Mesenchymal stem cell (in vitro differentiated cells and primary cell): ENCODE results near the gene AGPS.
"Not testable (repeated sequence)": the region's sequence is repeated elsewhere in the genome, so short reads cannot be mapped to it uniquely, and the experiment has no call there.

Source experiments
- DNase-seq: peaks from one replicate; pipeline ENCODE4 v3.0.0-alpha.2; 2013
- H2AFZ ChIP-seq: one replicate; pipeline ENCODE4 v1.6.1; 2013; ENCODE audit warnings: low read depth, mild to moderate bottlenecking, control low read depth, inconsistent platforms, low read length, moderate library complexity
- H2AK5ac ChIP-seq: 2 replicates; pipeline ENCODE4 v1.6.1; 2013; ENCODE audit warnings: low read length, moderate library complexity, mild to moderate bottlenecking, inconsistent platforms; ENCODE audit not compliant: severe bottlenecking
- H2BK120ac ChIP-seq: one replicate; pipeline ENCODE4 v1.6.1; 2013; ENCODE audit warnings: low read depth, mild to moderate bottlenecking, inconsistent platforms, low read length, moderate library complexity
- H2BK12ac ChIP-seq, 2 experiments: one replicate each; pipeline ENCODE4 v1.6.1; 2013; ENCODE audit warnings: inconsistent platforms in 2 of 2, low read length in 2 of 2, mild to moderate bottlenecking in 2 of 2, moderate library complexity in 2 of 2, control low read depth in 1 of 2
- H2BK15ac ChIP-seq: one replicate; pipeline ENCODE4 v1.6.1; 2013; ENCODE audit warnings: mild to moderate bottlenecking, low read depth, inconsistent platforms; ENCODE audit not compliant: poor library complexity, severe bottlenecking
- H2BK5ac ChIP-seq: 2 replicates; pipeline ENCODE4 v1.6.1; 2013; ENCODE audit warnings: low read depth, mild to moderate bottlenecking, low read length, control low read depth, inconsistent platforms; ENCODE audit not compliant: poor library complexity, severe bottlenecking
- H3K14ac ChIP-seq, 2 experiments: one replicate each; pipeline ENCODE4 v1.6.1; 2013; ENCODE audit warnings: inconsistent platforms in 2 of 2, low read length in 2 of 2, control low read depth in 1 of 2, mild to moderate bottlenecking in 1 of 2, moderate library complexity in 1 of 2
- H3K18ac ChIP-seq, 2 experiments: one replicate each; pipeline ENCODE4 v1.6.1; 2013; ENCODE audit warnings: inconsistent platforms in 2 of 2, low read length in 2 of 2, control low read depth in 1 of 2, low read depth in 1 of 2, mild to moderate bottlenecking in 1 of 2
- H3K23ac ChIP-seq, 2 experiments: one replicate each; pipeline ENCODE4 v1.6.1; 2013; ENCODE audit warnings: inconsistent platforms in 2 of 2, low read length in 2 of 2, mild to moderate bottlenecking in 2 of 2, moderate library complexity in 2 of 2, control low read depth in 1 of 2
- H3K27ac ChIP-seq: 2 replicates; pipeline ENCODE4 v1.5.1; 2013; ENCODE audit warnings: mild to moderate bottlenecking, moderate library complexity, low read length, control low read depth, inconsistent platforms; ENCODE audit not compliant: poor library complexity, severe bottlenecking
- H3K27me3 ChIP-seq, 2 experiments: 2 replicates each; pipeline versions ENCODE4 v1.6.1 to v1.7.0; 2013; ENCODE audit warnings: low read length in 2 of 2, mild to moderate bottlenecking in 2 of 2, moderate library complexity in 2 of 2, control low read depth in 1 of 2, inconsistent platforms in 1 of 2; ENCODE audit not compliant: control insufficient read depth in 1 of 2, insufficient read depth in 1 of 2
- H3K36me3 ChIP-seq, 2 experiments: 2 replicates each; pipeline versions ENCODE4 v1.6.1 to v1.7.0; 2013; ENCODE audit warnings: low read length in 2 of 2, control low read depth in 1 of 2, inconsistent platforms in 1 of 2, low read depth in 1 of 2, mild to moderate bottlenecking in 1 of 2; ENCODE audit not compliant: insufficient read depth in 2 of 2, control insufficient read depth in 1 of 2
- H3K4ac ChIP-seq, 2 experiments: one replicate each; pipeline ENCODE4 v1.6.1; 2013; ENCODE audit warnings: inconsistent platforms in 2 of 2, low read length in 2 of 2, mild to moderate bottlenecking in 2 of 2, moderate library complexity in 2 of 2, control low read depth in 1 of 2, low read depth in 1 of 2
- H3K4me1 ChIP-seq: 2 replicates; pipeline ENCODE4 v1.6.1; 2013; ENCODE audit warnings: low read depth, low read length, control low read depth; ENCODE audit not compliant: control insufficient read depth, insufficient read depth
- H3K4me2 ChIP-seq: 2 replicates; pipeline ENCODE4 v1.6.1; 2013; ENCODE audit warnings: low read length, mild to moderate bottlenecking, inconsistent platforms; ENCODE audit not compliant: poor library complexity, severe bottlenecking
- H3K4me3 ChIP-seq, 2 experiments: 2 replicates each; pipeline versions ENCODE4 v1.5.1 to v1.7.0; 2013; ENCODE audit warnings: low read length in 2 of 2, mild to moderate bottlenecking in 2 of 2, control low read depth in 1 of 2, low read depth in 1 of 2; ENCODE audit not compliant: insufficient read depth in 1 of 2
- H3K79me1 ChIP-seq: replicated peaks from 2 replicates; pipeline ENCODE4 v1.6.1; 2013; ENCODE audit warnings: mild to moderate bottlenecking, control low read depth, low read length, inconsistent platforms; ENCODE audit not compliant: poor library complexity, severe bottlenecking
- H3K9ac ChIP-seq: 2 replicates; pipeline ENCODE4 v1.7.0; 2013; ENCODE audit warnings: mild to moderate bottlenecking, low read length, moderate library complexity
- H3K9me3 ChIP-seq: 2 replicates; pipeline ENCODE4 v1.7.0; 2013; ENCODE audit warnings: mild to moderate bottlenecking, low read length; ENCODE audit not compliant: control insufficient read depth
- H4K8ac ChIP-seq: one replicate; pipeline ENCODE4 v1.6.1; 2013; ENCODE audit warnings: inconsistent platforms, mild to moderate bottlenecking, low read length, moderate library complexity
- H4K91ac ChIP-seq: one replicate; pipeline ENCODE4 v1.6.1; 2013; ENCODE audit warnings: mild to moderate bottlenecking, low read length, inconsistent platforms
- WGBS: methylation state at CpG from one replicate; pipeline ENCODE4 v1.1.7; 2013; ENCODE audit warnings: mixed read lengths; 5-methylcytosine and 5-hydroxymethylcytosine counted together

The AGPS gene

DNA sequence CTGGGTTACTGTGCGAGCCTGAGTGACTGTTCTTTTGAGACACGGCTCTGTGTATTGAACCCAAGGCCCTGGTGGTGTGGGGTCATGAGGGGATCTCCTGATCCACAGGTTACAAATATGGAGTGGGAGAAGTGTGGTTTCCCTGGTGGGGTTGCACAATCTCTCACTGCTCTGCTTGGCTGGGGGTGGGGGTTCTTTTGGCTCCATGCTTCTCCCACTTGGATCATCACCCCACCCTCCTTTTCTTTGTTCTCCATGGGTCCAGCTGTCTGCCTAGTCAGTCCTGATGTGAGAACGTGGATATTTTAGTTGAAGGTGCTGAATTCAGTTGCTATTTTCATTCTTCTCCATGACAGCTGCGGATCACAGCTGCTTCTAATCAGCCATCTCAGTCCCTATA, 37.8 kb downstream of the AGPS start:
- Histone ChIP-seq H3K4me3 (no peak overlapping the region), H4K91ac (no peak overlapping the region), H2BK15ac (no peak overlapping the region), H3K27ac (peak overlapping the region; percentile 87), H4K8ac (no peak overlapping the region), H3K79me1 (peaks cover 11% of the 10 kb centered on the region), H3K27me3 (no peaks in the 10 kb centered on the region), H3K4ac (peak overlapping the region in 1 of 2 experiments; percentile 5), H2AFZ (no peak overlapping the region), H3K9ac (no peak overlapping the region), H3K9me3 (peaks cover 44% of the 10 kb centered on the region), H2BK120ac (no peak overlapping the region), H3K36me3 (peaks cover 2 to 14% of the 10 kb centered on the region in 2 experiments), H3K23ac (no peak overlapping the region), H2BK12ac (no peak overlapping the region), H2BK5ac (no peak overlapping the region), H2AK5ac (peak overlapping the region; percentile 49), H3K18ac (peak overlapping the region in 1 of 2 experiments; percentile 44), H3K4me2 (no peak overlapping the region), H3K14ac (no peak overlapping the region), H3K4me1 (peaks cover 11% of the 10 kb centered on the region)
- DNase-seq, result no peak
- WGBS, result 65% methylated on average over 3 of the region's 4 CpGs

DNA sequence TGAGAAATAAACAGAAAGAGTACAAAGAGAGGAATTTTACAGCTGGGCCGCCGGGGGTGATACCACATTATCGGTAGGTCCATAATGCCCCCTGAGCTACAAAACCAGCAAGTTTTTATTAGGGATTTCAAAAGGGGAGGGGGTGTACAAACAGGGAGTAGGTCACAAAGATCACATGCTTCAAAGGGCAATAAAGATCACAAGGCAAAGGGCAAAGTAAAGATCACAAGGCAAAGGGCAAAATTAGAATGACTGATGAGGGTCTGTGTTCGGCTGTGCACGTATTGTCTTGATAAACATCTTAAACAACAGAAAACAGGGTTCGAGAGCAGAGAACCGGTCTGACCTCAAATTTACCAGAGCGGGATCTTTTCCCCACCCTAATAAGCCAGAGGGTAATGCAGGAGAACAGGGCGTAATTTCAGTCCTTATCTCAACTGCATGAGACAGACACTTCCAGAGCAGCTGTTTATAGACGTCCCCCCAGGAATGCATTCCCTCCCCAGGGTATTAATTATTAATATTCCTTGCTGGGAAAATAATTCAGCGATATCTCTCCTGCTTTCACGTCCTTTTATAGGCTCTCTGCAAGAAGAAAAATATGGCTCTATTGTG, 38.6 kb downstream of the AGPS start:
- not testable (repeated sequence) for H3K27me3 ChIP-seq, H3K4me2 ChIP-seq, DNase-seq, H3K4ac ChIP-seq, H3K9ac ChIP-seq, H3K27ac ChIP-seq, H2AFZ ChIP-seq, H2BK5ac ChIP-seq, H2BK15ac ChIP-seq, H4K91ac ChIP-seq, H3K18ac ChIP-seq, H4K8ac ChIP-seq, H3K14ac ChIP-seq, H2BK120ac ChIP-seq, H3K4me3 ChIP-seq, H2BK12ac ChIP-seq, H2AK5ac ChIP-seq, H3K23ac ChIP-seq
- Histone ChIP-seq H3K36me3 (peaks cover 2 to 14% of the 10 kb centered on the region in 2 experiments), H3K79me1 (peaks cover 11% of the 10 kb centered on the region), H3K9me3 (peaks cover 44% of the 10 kb centered on the region), H3K4me1 (peaks cover 11% of the 10 kb centered on the region)
- 96% methylated on average over 11 of the region's 12 CpGs for WGBS

DNA sequence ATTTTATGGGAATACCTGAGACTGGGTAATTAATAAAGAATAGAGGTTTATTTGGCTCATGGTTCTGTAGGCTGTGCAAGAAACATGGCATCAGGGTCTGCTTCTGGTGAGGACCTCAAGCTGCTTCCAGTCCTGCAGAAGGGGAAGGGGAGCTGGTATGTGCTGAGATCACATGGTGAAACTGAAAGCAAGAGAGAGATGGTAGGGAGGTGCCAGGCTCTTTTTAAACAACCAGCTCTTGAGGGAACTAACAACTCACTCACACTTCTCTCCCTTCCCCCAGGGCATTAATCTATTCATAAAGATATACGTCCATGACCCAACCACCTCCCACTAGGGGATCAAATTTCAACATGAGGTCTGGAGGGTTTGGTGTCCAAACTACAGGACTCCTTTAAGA, 40.1 kb downstream of the AGPS start:
- Histone ChIP-seq H2AK5ac (no peak overlapping the region), H3K23ac (no peak overlapping the region)
- no CpG with 5 or more reads among the region's 1 CpG for WGBS

DNA sequence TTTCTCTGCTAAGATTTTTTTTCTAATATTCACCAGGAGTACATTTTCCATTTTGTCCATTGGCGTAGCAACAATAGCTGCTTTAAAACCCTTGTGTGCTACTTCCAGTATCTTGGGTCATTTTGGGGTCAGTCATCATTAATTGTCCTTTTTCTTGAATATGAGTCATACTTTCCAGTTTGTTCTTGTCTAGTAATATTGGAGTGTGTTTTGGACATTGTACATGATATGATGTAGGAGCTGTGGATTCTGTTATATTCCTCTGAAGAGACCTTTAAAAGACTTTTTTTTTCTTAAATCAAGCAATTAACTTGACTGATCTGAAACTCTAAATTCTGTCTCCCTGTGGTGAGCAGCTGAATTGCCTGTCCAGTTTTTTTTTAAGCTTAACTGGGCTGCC, 40.8 kb downstream of the AGPS start:
- Histone ChIP-seq H3K4me1 (peaks cover 11% of the 10 kb centered on the region), H3K14ac (no peak overlapping the region), H3K27me3 (no peaks in the 10 kb centered on the region), H2BK15ac (no peak overlapping the region), H3K4ac (no peak overlapping the region), H3K4me3 (peak overlapping the region in 1 of 2 experiments; percentile 2), H3K23ac (no peak overlapping the region), H2BK12ac (no peak overlapping the region), H2AK5ac (no peak overlapping the region), H2BK5ac (no peak overlapping the region), H3K9me3 (peaks cover 32% of the 10 kb centered on the region), H3K79me1 (peaks cover 13% of the 10 kb centered on the region), H2AFZ (no peak overlapping the region), H4K8ac (no peak overlapping the region), H3K18ac (no peak overlapping the region), H3K9ac (no peak overlapping the region), H3K4me2 (no peak overlapping the region), H3K27ac (no peak overlapping the region), H4K91ac (no peak overlapping the region), H3K36me3 (peaks cover 2 to 21% of the 10 kb centered on the region in 2 experiments), H2BK120ac (no peak overlapping the region)
- DNase-seq, result peak; percentile 12
- 100% methylated on average over 1 of the region's 1 CpG for WGBS

More for the DNA sequence above, 40.1 kb downstream of the AGPS start:
- H3K4me1 ChIP-seq, result peaks cover 11% of the 10 kb centered on the region
- H3K18ac ChIP-seq, result no peak overlapping the region
- no peak overlapping the region for H3K4me3 ChIP-seq
- no peaks in the 10 kb centered on the region for H3K27me3 ChIP-seq
- H3K9me3 ChIP-seq, result peaks cover 34% of the 10 kb centered on the region
- no peak overlapping the region for H2BK5ac ChIP-seq
- no peak overlapping the region for H2BK12ac ChIP-seq
- H3K27ac ChIP-seq, result no peak overlapping the region
- H3K79me1 ChIP-seq, result peaks cover 11% of the 10 kb centered on the region
- no peak overlapping the region for H2AFZ ChIP-seq
- H3K36me3 ChIP-seq, result peaks cover 2 to 16% of the 10 kb centered on the region in 2 experiments
- no peak overlapping the region for H2BK120ac ChIP-seq
- H4K91ac ChIP-seq, result no peak overlapping the region
- no peak overlapping the region for H3K14ac ChIP-seq
- H3K9ac ChIP-seq, result no peak overlapping the region
- no peak for DNase-seq
- H2BK15ac ChIP-seq, result no peak overlapping the region
- no peak overlapping the region for H4K8ac ChIP-seq
- H3K4ac ChIP-seq, result no peak overlapping the region
- H3K4me2 ChIP-seq, result no peak overlapping the region
